Measurements from ENCODE around the gene HSPA1L.
"Not testable (repeated sequence)": the region's sequence is repeated elsewhere in the genome, so short reads cannot be mapped to it uniquely, and the experiment has no call there.

HSPA1L gene

DNA sequence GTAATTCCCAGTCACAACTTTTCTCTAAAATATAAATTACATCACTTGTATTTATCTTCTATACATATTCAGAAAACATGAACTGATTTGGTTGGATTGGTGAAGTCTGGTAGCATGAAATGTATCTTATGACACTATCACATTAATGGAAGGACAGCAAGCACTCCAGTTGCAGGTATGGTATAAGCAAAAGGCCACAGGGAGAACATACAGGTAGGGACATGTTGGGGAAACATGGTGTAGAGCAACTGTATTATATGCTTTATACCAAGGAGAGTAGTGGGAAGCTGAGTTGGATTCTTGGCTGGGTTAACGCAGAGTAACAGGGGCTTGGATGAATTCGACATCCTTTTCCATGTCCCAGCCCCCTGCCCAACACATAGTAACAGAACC is 18.1 kb downstream of the HSPA1L start:
- peaks cover 3 to 21% (median 8%) of the 10 kb centered on the region in 5 donors for H3K36me3 ChIP-seq (ENCODE audit: control insufficient read depth in 5 of 5, insufficient read depth in 5 of 5, low read length in 5 of 5)
- H3K9me3 ChIP-seq (ENCODE audit: control insufficient read depth in 5 of 5, low read length in 5 of 5) = no peaks in the 10 kb centered on the region
- peaks cover 0 to 26% (median 20%) of the 10 kb centered on the region in 5 donors for H3K4me1 ChIP-seq (ENCODE audit: control insufficient read depth in 5 of 5, insufficient read depth in 5 of 5, low read length in 5 of 5)
- H3K27ac ChIP-seq (ENCODE audit: low read depth, low read length) = peak overlapping the region; percentile 5
- no peaks in the 10 kb centered on the region for H3K27me3 ChIP-seq (ENCODE audit: control insufficient read depth in 5 of 5, insufficient read depth in 4 of 5, low read length in 5 of 5)
- no peak overlapping the region for H3K4me3 ChIP-seq (ENCODE audit: low read depth in 1 of 5, low read length in 5 of 5)
- no peak overlapping the region for H3K9ac ChIP-seq (ENCODE audit: low read length in 5 of 5)

DNA sequence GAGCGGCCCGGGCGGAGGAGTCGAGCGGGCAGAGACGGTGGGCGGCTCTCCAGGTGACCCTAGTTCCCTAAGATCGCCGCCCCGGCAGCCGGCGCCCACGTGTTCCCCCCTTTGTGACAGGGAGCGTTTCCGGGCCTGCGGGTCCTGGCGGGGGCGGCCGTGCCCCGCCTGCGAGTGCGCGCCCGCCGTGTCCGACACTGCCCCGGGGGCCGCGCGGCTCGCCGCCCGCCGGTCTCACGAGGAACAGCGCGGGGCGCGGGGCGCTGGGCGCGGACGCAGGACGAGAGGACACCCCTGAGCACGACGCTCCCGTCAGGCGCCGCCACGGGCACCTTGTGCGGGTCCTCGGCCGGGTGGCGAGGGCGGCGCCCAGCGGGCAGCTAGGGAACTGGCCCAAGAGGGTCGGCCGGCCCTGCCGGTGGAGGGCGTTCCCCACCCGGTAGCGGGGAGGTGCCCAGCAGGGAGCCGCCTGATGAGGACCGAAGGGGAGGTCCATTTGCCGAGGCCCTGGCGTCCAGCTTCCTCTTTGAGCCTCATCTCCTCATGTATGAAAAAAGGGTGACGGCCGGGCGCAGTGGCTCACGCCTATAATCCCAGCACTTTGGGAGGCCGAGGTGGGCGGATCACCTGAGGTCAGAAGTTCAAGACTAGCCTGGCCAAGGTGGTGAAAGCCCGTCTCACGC is 19.3 kb downstream of the HSPA1L start, which contains the start of gene VARS1:
VARS1 (minus strand) TSS at position 137 of the 683 bp plus-strand sequence. CDS start 535 bp downstream, outside the sequence.
- Histone ChIP-seq H3K4me1 (ENCODE audit: control insufficient read depth in 5 of 5, insufficient read depth in 5 of 5, low read length in 5 of 5) (peaks cover 0 to 26% (median 20%) of the 10 kb centered on the region in 5 donors), H3K4me3 (ENCODE audit: low read depth in 1 of 5, low read length in 5 of 5) (peak within 1 kb of the TSS; percentile 83 to 91 (median 87)), H3K27ac (ENCODE audit: low read depth, low read length) (peak within 1 kb of the TSS; percentile 87), H3K9ac (ENCODE audit: low read length in 5 of 5) (peak within 1 kb of the TSS; percentile 93 to 99 (median 96)), H3K36me3 (ENCODE audit: control insufficient read depth in 5 of 5, insufficient read depth in 5 of 5, low read length in 5 of 5) (peaks cover 3 to 22% (median 14%) of the 10 kb centered on the region in 5 donors), H3K27me3 (ENCODE audit: control insufficient read depth in 5 of 5, insufficient read depth in 4 of 5, low read length in 5 of 5) (no peaks in the 10 kb centered on the region), H3K9me3 (ENCODE audit: control insufficient read depth in 5 of 5, low read length in 5 of 5) (no peaks in the 10 kb centered on the region)

DNA sequence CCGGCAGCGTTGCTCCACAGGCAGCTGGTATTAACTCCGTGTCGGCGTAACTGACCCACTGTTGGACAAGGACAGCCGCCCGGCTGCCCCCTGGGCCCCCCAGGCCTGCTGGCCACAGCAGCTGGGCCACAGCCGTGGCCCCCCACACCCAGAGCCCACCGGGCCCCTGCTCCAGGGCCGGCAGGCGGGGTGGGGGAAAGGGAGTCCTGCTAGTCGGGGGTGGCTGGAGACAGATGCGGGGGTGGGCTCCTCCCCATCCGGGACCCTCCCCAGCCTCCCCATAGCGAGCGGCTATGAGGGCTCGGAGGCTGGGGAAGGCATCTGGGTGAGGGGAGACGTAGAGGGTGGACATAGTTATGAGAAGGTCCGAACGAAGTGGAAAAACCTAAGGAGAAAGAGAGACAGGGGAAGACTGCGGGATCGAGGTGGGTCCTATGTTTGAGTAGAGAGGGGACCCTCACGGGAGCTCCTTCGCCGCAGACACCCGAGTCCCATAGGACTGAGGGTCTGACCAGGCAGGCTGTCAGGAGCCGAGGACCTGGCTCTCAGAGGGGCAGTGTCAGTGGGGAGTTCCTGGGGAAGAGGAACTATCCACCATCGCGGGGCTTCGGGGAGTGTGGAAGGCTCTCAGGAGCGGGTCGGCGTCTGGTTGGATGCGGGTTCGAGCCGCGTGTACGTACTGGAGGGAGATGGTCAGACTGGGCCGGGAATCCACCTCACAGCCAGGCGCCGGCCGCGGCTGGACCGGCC is 20.0 kb downstream of the HSPA1L start:
- Histone ChIP-seq H3K4me1 (ENCODE audit: control insufficient read depth in 5 of 5, insufficient read depth in 5 of 5, low read length in 5 of 5) (peaks cover 0 to 26% (median 20%) of the 10 kb centered on the region in 5 donors), H3K4me3 (ENCODE audit: low read depth in 1 of 5, low read length in 5 of 5) (peak overlapping the region; percentile 83 to 91 (median 87)), H3K9me3 (ENCODE audit: control insufficient read depth in 5 of 5, low read length in 5 of 5) (no peaks in the 10 kb centered on the region), H3K36me3 (ENCODE audit: control insufficient read depth in 5 of 5, insufficient read depth in 5 of 5, low read length in 5 of 5) (peaks cover 3 to 26% (median 16%) of the 10 kb centered on the region in 5 donors), H3K27me3 (ENCODE audit: control insufficient read depth in 5 of 5, insufficient read depth in 4 of 5, low read length in 5 of 5) (no peaks in the 10 kb centered on the region), H3K27ac (ENCODE audit: low read depth, low read length) (peak overlapping the region; percentile 87), H3K9ac (ENCODE audit: low read length in 5 of 5) (peak overlapping the region; percentile 93 to 99 (median 96))

- Histone ChIP-seq H3K4me1 (ENCODE audit: control insufficient read depth in 5 of 5, insufficient read depth in 5 of 5, low read length in 5 of 5) (peaks cover 0 to 26% (median 20%) of the 10 kb centered on the region in 5 donors), H3K4me3 (ENCODE audit: low read depth in 1 of 5, low read length in 5 of 5) (peak overlapping the region; percentile 35 to 91 (median 83)), H3K27me3 (ENCODE audit: control insufficient read depth in 5 of 5, insufficient read depth in 4 of 5, low read length in 5 of 5) (no peaks in the 10 kb centered on the region), H3K9me3 (ENCODE audit: control insufficient read depth in 5 of 5, low read length in 5 of 5) (no peaks in the 10 kb centered on the region), H3K9ac (ENCODE audit: low read length in 5 of 5) (peak overlapping the region; percentile 93 to 99 (median 96)), H3K27ac (ENCODE audit: low read depth, low read length) (peak overlapping the region; percentile 87), H3K36me3 (ENCODE audit: control insufficient read depth in 5 of 5, insufficient read depth in 5 of 5, low read length in 5 of 5) (peaks cover 3 to 26% (median 19%) of the 10 kb centered on the region in 5 donors)
These were observed 20.7 kb downstream of the HSPA1L start for GRCh38 chr6:31794294-31794865.

GRCh38 chr6:31793927-31794245 is 21.2 kb downstream of the HSPA1L start:
- not testable (repeated sequence) for H3K27me3 ChIP-seq (ENCODE audit: control insufficient read depth in 5 of 5, insufficient read depth in 4 of 5, low read length in 5 of 5); H3K9me3 ChIP-seq (ENCODE audit: control insufficient read depth in 5 of 5, low read length in 5 of 5); H3K27ac ChIP-seq (ENCODE audit: low read depth, low read length)
- Histone ChIP-seq H3K36me3 (ENCODE audit: control insufficient read depth in 5 of 5, insufficient read depth in 5 of 5, low read length in 5 of 5) (peaks cover 3 to 26% (median 21%) of the 10 kb centered on the region in 5 donors), H3K9ac (ENCODE audit: low read length in 5 of 5) (peak overlapping the region in 1 of 5 donors; percentile 98), H3K4me3 (ENCODE audit: low read depth in 1 of 5, low read length in 5 of 5) (peak overlapping the region in 1 of 5 donors; percentile 83), H3K4me1 (ENCODE audit: control insufficient read depth in 5 of 5, insufficient read depth in 5 of 5, low read length in 5 of 5) (peaks cover 0 to 26% (median 20%) of the 10 kb centered on the region in 5 donors)

DNA sequence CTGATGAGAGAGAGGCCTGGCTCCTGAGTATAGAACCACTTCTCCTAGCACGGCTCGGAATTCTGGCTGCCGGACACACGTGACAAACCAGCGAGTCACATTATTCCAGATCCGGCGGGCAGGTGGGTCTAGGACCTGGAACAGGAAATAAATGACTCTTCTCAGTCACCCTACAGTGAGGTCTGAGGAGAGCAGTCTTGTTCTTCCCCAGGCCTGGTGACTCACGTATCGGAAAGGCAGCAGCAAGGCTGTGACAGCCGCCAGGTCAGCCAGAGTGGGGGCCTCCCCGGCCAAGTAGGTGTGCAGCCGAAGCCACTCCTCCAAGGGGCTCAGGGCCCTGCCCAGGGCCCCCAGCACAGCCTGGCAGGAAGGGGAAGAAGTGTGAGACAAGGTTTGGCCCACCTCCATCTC is 22.3 kb downstream of the HSPA1L start:
- H3K4me3 ChIP-seq (ENCODE audit: low read depth in 1 of 5, low read length in 5 of 5) = no peak overlapping the region
- H3K27ac ChIP-seq (ENCODE audit: low read depth, low read length) = no peak overlapping the region
- H3K9ac ChIP-seq (ENCODE audit: low read length in 5 of 5) = no peak overlapping the region
- peaks cover 3 to 26% (median 21%) of the 10 kb centered on the region in 5 donors for H3K36me3 ChIP-seq (ENCODE audit: control insufficient read depth in 5 of 5, insufficient read depth in 5 of 5, low read length in 5 of 5)
- peaks cover 0 to 24% (median 20%) of the 10 kb centered on the region in 5 donors for H3K4me1 ChIP-seq (ENCODE audit: control insufficient read depth in 5 of 5, insufficient read depth in 5 of 5, low read length in 5 of 5)
- H3K27me3 ChIP-seq (ENCODE audit: control insufficient read depth in 5 of 5, insufficient read depth in 4 of 5, low read length in 5 of 5) = no peaks in the 10 kb centered on the region
- H3K9me3 ChIP-seq (ENCODE audit: control insufficient read depth in 5 of 5, low read length in 5 of 5) = no peaks in the 10 kb centered on the region

GRCh38 chr6:31792090-31792374 is 23.1 kb downstream of the HSPA1L start:
- no peaks in the 10 kb centered on the region for H3K27me3 ChIP-seq (ENCODE audit: control insufficient read depth in 5 of 5, insufficient read depth in 4 of 5, low read length in 5 of 5)
- H3K9ac ChIP-seq (ENCODE audit: low read length in 5 of 5) = no peak overlapping the region
- no peak overlapping the region for H3K4me3 ChIP-seq (ENCODE audit: low read depth in 1 of 5, low read length in 5 of 5)
- no peaks in the 10 kb centered on the region for H3K9me3 ChIP-seq (ENCODE audit: control insufficient read depth in 5 of 5, low read length in 5 of 5)
- no peak overlapping the region for H3K27ac ChIP-seq (ENCODE audit: low read depth, low read length)
- peaks cover 0 to 22% (median 18%) of the 10 kb centered on the region in 5 donors for H3K4me1 ChIP-seq (ENCODE audit: control insufficient read depth in 5 of 5, insufficient read depth in 5 of 5, low read length in 5 of 5)
- peaks cover 2 to 25% (median 21%) of the 10 kb centered on the region in 5 donors for H3K36me3 ChIP-seq (ENCODE audit: control insufficient read depth in 5 of 5, insufficient read depth in 5 of 5, low read length in 5 of 5)

- Histone ChIP-seq H3K9ac (ENCODE audit: low read length in 5 of 5) (no peak overlapping the region), H3K4me3 (ENCODE audit: low read depth in 1 of 5, low read length in 5 of 5) (no peak overlapping the region), H3K9me3 (ENCODE audit: control insufficient read depth in 5 of 5, low read length in 5 of 5) (no peaks in the 10 kb centered on the region), H3K36me3 (ENCODE audit: control insufficient read depth in 5 of 5, insufficient read depth in 5 of 5, low read length in 5 of 5) (peaks cover 0 to 25% (median 21%) of the 10 kb centered on the region in 5 donors), H3K27me3 (ENCODE audit: control insufficient read depth in 5 of 5, insufficient read depth in 4 of 5, low read length in 5 of 5) (no peaks in the 10 kb centered on the region), H3K27ac (ENCODE audit: low read depth, low read length) (no peak overlapping the region), H3K4me1 (ENCODE audit: control insufficient read depth in 5 of 5, insufficient read depth in 5 of 5, low read length in 5 of 5) (peaks cover 0 to 22% (median 18%) of the 10 kb centered on the region in 5 donors)
These were observed 23.6 kb downstream of the HSPA1L start for GRCh38 chr6:31791324-31792089.

DNA sequence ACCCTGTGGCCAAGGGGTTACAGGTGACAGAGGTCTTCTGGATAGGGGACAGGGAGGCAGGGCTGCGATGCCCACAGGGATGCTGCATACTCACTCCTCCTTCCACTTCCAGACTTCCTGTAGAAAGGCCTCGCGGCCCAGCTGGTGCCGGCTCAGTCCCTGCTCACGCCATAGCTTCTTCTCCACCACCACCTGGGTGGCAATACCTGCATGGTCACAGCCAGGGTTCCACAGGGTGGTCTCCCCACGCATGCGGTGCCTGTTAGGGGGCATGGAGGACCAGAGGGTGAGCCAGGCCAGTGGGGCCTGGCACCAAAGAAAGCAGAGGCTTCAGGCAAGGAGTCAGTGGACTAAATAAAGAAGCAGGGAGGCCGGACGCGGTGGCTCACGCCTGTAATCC is 29.6 kb downstream of the HSPA1L start:
- H3K9ac ChIP-seq (ENCODE audit: low read length in 5 of 5) = no peak overlapping the region
- no peaks in the 10 kb centered on the region for H3K27me3 ChIP-seq (ENCODE audit: control insufficient read depth in 5 of 5, insufficient read depth in 4 of 5, low read length in 5 of 5)
- H3K27ac ChIP-seq (ENCODE audit: low read depth, low read length) = no peak overlapping the region
- H3K4me1 ChIP-seq (ENCODE audit: control insufficient read depth in 5 of 5, insufficient read depth in 5 of 5, low read length in 5 of 5) = no peaks in the 10 kb centered on the region
- no peak overlapping the region for H3K4me3 ChIP-seq (ENCODE audit: low read depth in 1 of 5, low read length in 5 of 5)
- H3K36me3 ChIP-seq (ENCODE audit: control insufficient read depth in 5 of 5, insufficient read depth in 5 of 5, low read length in 5 of 5) = peaks cover 0 to 56% (median 49%) of the 10 kb centered on the region in 5 donors
- no peaks in the 10 kb centered on the region for H3K9me3 ChIP-seq (ENCODE audit: control insufficient read depth in 5 of 5, low read length in 5 of 5)
